K562 (cell line): ENCODE data around the gene LENG9. TPM values are rescaled to one million over a fixed set of nuclear protein-coding genes. Genes with fewer than 3 reads are reported as not detected.

Experiments used
- HDAC6 ChIP-seq: IDR thresholded peaks from 2 replicates; pipeline ENCODE4 v1.6.1; 2012; ENCODE audit warnings: low read depth, mild to moderate bottlenecking, control low read depth, inconsistent platforms, low read length, moderate library complexity
- KHSRP ChIP-seq: fragments of 450-650 bp; IDR thresholded peaks from 2 replicates; pipeline ENCODE4 v1.6.1; 2017
- NFE2 ChIP-seq: IDR thresholded peaks from 2 replicates; pipeline ENCODE4 v1.6.1; 2014; ENCODE audit warnings: antibody characterized with exemption, low read depth
- ZNF384 ChIP-seq: IDR thresholded peaks from 2 replicates; pipeline ENCODE4 v1.6.1; 2012; ENCODE audit warnings: low read depth, low read length, improper control_type of control experiment
- polyA plus RNA-seq, 8 experiments: library from polyadenylated mRNA; depleted of rRNA in 4 of 8; stranded (reverse) in 5 of 8; unstranded in 3 of 8; fragments of >200 nt; fragmentation: Nextera tagmentation in 2 of 8; fragmentation: Illumina TruSeq in 1 of 8; extraction: Ambion mirVana in 2 of 8; extraction: Trizol in 1 of 8; gene quantifications; 2 replicates each; pipeline versions ENCODE4 v1.2.1 to v1.2.3, GENCODE V29; 2011 to 2014; ENCODE audit warnings: inconsistent platforms in 1 of 8, missing spikeins in 1 of 8
- total RNA-seq, 7 experiments: library from RNA; depleted of rRNA in 6 of 7; stranded (reverse); fragments of >200 nt in 6 of 7; fragmentation: Illumina TruSeq in 2 of 7; extraction: Trizol in 2 of 7; gene quantifications; 2 replicates each; pipeline versions ENCODE4 v1.2.1 to v1.2.3, GENCODE V29; 2011 to 2021; ENCODE audit warnings: low replicate concordance in 1 of 7
- TF ChIP-seq, protein P1 (sequence below): fragments of 200-600 bp; sonication (generic); IDR thresholded peaks from one replicate; pipeline ENCODE4 v1.6.1; 2012; ENCODE audit warnings: mild to moderate bottlenecking, low read depth, low read length, inconsistent platforms
- TF ChIP-seq, protein P2 (sequence below): fragments of 450-650 bp; formaldehyde crosslinking; IDR thresholded peaks from 2 replicates; pipeline ENCODE4 v1.4.0; 2022; ENCODE audit warnings: mild to moderate bottlenecking, moderate library complexity

Gene LENG9
- total and polyA plus RNA-seq, 9 of the 15 experiments (the other 6 are each of a cell fraction or from before 2014, with no cell fraction given) = 0.06 to 0.64 (median 0.33) TPM; not detected in 1

DNA sequence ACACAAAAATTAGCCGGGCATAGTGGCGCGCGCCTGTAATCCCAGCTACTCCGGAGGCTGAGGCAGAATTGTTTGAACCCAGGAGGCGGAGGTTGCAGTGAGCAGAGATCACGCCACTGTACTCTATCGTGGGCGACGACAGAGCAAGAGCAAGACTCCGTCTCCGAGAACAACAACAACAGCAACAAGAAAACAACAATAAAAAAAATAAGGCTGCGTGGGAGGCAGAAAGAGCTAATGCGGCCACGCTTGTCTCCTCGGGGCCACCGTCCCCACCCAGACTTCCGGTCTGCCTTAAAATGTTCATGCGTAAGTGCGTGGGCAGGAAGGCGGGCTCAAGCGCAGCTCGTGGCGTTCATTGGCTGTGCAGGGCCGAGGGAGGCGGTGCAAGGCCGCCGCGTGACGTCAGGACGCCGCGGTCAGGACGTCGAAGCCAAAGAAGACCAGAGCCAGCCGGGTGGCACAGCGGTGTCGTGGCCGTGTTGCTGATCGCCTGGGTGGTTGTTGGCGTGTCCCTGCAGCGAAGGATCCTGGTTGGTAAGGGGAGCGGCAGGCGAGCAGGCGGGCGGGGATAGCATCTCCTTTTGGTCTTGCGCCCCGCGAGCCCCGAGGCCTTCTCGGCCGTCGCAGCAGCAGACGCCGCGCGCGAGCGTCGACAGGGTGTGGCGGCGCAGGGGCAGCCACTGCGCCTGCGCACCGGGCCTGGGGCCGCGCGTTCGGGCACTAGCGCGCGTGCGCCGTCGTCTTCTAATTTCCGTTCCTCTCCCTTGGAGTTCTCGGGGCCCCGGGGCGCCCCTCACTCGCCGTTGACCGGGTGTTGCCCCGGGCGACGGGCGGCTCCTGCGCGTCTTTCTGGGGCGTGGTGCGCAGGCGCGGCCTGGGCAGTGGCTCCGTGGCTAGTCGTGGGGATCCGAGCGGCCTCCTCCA is 14.5 kb downstream of the LENG9 start, which contains the start of gene LENG8 (continued):
- TF ChIP-seq, protein P1, sequence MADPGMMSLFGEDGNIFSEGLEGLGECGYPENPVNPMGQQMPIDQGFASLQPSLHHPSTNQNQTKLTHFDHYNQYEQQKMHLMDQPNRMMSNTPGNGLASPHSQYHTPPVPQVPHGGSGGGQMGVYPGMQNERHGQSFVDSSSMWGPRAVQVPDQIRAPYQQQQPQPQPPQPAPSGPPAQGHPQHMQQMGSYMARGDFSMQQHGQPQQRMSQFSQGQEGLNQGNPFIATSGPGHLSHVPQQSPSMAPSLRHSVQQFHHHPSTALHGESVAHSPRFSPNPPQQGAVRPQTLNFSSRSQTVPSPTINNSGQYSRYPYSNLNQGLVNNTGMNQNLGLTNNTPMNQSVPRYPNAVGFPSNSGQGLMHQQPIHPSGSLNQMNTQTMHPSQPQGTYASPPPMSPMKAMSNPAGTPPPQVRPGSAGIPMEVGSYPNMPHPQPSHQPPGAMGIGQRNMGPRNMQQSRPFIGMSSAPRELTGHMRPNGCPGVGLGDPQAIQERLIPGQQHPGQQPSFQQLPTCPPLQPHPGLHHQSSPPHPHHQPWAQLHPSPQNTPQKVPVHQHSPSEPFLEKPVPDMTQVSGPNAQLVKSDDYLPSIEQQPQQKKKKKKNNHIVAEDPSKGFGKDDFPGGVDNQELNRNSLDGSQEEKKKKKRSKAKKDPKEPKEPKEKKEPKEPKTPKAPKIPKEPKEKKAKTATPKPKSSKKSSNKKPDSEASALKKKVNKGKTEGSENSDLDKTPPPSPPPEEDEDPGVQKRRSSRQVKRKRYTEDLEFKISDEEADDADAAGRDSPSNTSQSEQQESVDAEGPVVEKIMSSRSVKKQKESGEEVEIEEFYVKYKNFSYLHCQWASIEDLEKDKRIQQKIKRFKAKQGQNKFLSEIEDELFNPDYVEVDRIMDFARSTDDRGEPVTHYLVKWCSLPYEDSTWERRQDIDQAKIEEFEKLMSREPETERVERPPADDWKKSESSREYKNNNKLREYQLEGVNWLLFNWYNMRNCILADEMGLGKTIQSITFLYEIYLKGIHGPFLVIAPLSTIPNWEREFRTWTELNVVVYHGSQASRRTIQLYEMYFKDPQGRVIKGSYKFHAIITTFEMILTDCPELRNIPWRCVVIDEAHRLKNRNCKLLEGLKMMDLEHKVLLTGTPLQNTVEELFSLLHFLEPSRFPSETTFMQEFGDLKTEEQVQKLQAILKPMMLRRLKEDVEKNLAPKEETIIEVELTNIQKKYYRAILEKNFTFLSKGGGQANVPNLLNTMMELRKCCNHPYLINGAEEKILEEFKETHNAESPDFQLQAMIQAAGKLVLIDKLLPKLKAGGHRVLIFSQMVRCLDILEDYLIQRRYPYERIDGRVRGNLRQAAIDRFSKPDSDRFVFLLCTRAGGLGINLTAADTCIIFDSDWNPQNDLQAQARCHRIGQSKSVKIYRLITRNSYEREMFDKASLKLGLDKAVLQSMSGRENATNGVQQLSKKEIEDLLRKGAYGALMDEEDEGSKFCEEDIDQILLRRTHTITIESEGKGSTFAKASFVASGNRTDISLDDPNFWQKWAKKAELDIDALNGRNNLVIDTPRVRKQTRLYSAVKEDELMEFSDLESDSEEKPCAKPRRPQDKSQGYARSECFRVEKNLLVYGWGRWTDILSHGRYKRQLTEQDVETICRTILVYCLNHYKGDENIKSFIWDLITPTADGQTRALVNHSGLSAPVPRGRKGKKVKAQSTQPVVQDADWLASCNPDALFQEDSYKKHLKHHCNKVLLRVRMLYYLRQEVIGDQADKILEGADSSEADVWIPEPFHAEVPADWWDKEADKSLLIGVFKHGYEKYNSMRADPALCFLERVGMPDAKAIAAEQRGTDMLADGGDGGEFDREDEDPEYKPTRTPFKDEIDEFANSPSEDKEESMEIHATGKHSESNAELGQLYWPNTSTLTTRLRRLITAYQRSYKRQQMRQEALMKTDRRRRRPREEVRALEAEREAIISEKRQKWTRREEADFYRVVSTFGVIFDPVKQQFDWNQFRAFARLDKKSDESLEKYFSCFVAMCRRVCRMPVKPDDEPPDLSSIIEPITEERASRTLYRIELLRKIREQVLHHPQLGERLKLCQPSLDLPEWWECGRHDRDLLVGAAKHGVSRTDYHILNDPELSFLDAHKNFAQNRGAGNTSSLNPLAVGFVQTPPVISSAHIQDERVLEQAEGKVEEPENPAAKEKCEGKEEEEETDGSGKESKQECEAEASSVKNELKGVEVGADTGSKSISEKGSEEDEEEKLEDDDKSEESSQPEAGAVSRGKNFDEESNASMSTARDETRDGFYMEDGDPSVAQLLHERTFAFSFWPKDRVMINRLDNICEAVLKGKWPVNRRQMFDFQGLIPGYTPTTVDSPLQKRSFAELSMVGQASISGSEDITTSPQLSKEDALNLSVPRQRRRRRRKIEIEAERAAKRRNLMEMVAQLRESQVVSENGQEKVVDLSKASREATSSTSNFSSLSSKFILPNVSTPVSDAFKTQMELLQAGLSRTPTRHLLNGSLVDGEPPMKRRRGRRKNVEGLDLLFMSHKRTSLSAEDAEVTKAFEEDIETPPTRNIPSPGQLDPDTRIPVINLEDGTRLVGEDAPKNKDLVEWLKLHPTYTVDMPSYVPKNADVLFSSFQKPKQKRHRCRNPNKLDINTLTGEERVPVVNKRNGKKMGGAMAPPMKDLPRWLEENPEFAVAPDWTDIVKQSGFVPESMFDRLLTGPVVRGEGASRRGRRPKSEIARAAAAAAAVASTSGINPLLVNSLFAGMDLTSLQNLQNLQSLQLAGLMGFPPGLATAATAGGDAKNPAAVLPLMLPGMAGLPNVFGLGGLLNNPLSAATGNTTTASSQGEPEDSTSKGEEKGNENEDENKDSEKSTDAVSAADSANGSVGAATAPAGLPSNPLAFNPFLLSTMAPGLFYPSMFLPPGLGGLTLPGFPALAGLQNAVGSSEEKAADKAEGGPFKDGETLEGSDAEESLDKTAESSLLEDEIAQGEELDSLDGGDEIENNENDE = no peak
- TF ChIP-seq KHSRP (peak; percentile 76), ZNF384 (peak; percentile 84), NFE2 (no peak), HDAC6 (no peak)
- TF ChIP-seq, protein P2, sequence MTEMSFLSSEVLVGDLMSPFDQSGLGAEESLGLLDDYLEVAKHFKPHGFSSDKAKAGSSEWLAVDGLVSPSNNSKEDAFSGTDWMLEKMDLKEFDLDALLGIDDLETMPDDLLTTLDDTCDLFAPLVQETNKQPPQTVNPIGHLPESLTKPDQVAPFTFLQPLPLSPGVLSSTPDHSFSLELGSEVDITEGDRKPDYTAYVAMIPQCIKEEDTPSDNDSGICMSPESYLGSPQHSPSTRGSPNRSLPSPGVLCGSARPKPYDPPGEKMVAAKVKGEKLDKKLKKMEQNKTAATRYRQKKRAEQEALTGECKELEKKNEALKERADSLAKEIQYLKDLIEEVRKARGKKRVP (CRISPR knock-in tag) = 0 out of 2 replicates have a peak, but pooled peaks have one; percentile 7
